Upper lobe of left lung (tissue), 6 donors: ENCODE measurements around the gene AKIP1. TPM values are rescaled to one million over a fixed set of nuclear protein-coding genes. Genes with fewer than 3 reads are reported as not detected.

Experiments
- ATAC-seq, 2 donors: fragments of 200-7000 bp; cut with Tn5 transposase; one replicate each; pipeline ENCODE4 v1.9.1; 2022; ENCODE audit warnings: mild to moderate bottlenecking in 2 of 2, moderate library complexity in 2 of 2; ENCODE audit not compliant: low FRiP score in 2 of 2
- DNase-seq, 2 donors: peaks; one replicate each; pipeline ENCODE4 v3.0.0-alpha.2; 2019 to 2020
- H3K27ac ChIP-seq, 4 donors: fragments of 200-600 bp; sonication (generic); one replicate each; pipeline ENCODE4 v1.5.1; 2016 to 2019
- H3K27me3 ChIP-seq, 4 donors: fragments of 200-600 bp; sonication (generic); one replicate each; pipeline ENCODE4 v1.5.1; 2017 to 2019
- H3K36me3 ChIP-seq, 4 donors: fragments of 200-600 bp; sonication (generic); one replicate each; pipeline ENCODE4 v1.5.1; 2016 to 2019
- H3K4me1 ChIP-seq, 4 donors: fragments of 200-600 bp; sonication (generic); one replicate each; pipeline ENCODE4 v1.5.1; 2018 to 2019
- H3K4me3 ChIP-seq, 4 donors: fragments of 200-600 bp; sonication (generic); one replicate each; pipeline ENCODE4 v1.5.1; 2017 to 2019; ENCODE audit warnings: mild to moderate bottlenecking in 2 of 4, moderate library complexity in 1 of 4
- H3K9me3 ChIP-seq, 4 donors: fragments of 200-600 bp; sonication (generic); one replicate each; pipeline ENCODE4 v1.5.1; 2018 to 2019
- CTCF ChIP-seq, 6 experiments: fragments of 450-650 bp in 4 of 6; fragments of 200-600 bp in 2 of 6; sonication (generic) in 2 of 6; IDR thresholded peaks; one replicate each; pipeline ENCODE4 v1.5.1; 2016 to 2019; ENCODE audit warnings: antibody characterized with exemption in 6 of 6
- EP300 ChIP-seq, 4 donors: sonication (generic); formaldehyde crosslinking; IDR thresholded peaks; one replicate each; pipeline ENCODE4 v1.5.1; 2017; ENCODE audit warnings: antibody characterized with exemption in 4 of 4, control low read depth in 2 of 4
- POLR2A ChIP-seq, 4 donors: fragments of 450-650 bp; IDR thresholded peaks; one replicate each; pipeline ENCODE4 v1.5.1; 2016 to 2017; ENCODE audit warnings: antibody characterized with exemption in 4 of 4, mild to moderate bottlenecking in 2 of 4
- POLR2AphosphoS5 ChIP-seq, 2 donors: sonication (generic); formaldehyde crosslinking; IDR thresholded peaks; one replicate each; pipeline ENCODE4 v1.5.1; 2017; ENCODE audit warnings: antibody characterized with exemption in 2 of 2
- WGBS, 2 donors: methylation state at CpG; one replicate each; pipeline ENCODE4 v1.1.5; 2017 to 2018; 5-methylcytosine and 5-hydroxymethylcytosine counted together
- total RNA-seq, 6 donors: library from RNA; depleted of rRNA in 4 of 6; stranded (reverse); fragments of >200 nt in 4 of 6; gene quantifications; one replicate each; pipeline versions ENCODE4 v1.1.0 to v1.2.1, GENCODE V29; 2016 to 2021
- donor health status: DM: no; HTN: no; CAD: no; lungs with moderate emphysema.
- donor health status: DM: no; HTN: yes; CAD: no; lungs with severe emphysema.

The AKIP1 gene
- total RNA-seq, 6 donors from 2014 or later: 17.4 to 31.8 (median 23.1) TPM

- WGBS, 2 donors: 87 to 88% methylated on average over 14 of the region's 14 CpGs
- ATAC-seq: no peak
- TF ChIP-seq POLR2AphosphoS5 (IDR thresholded peaks at IDR 0.05) (no peak), CTCF (IDR thresholded peaks at IDR 0.05) (no peak), EP300 (IDR thresholded peaks at IDR 0.05) (no peak), POLR2A (IDR thresholded peaks at IDR 0.05) (no peak)
Measured at GRCh38 chr11:8937659-8938058, 26.7 kb downstream of the AKIP1 start.

GRCh38 chr11:8941341-8942103 lies 30.5 kb downstream of the AKIP1 start:
- WGBS, 2 donors: 63 to 65% methylated on average over 8 of the region's 8 CpGs
- Histone ChIP-seq H3K9me3 (no peaks in the 10 kb centered on the region), H3K36me3 (peaks cover 0 to 3% (median 0%) of the 10 kb centered on the region in 4 donors), H3K27me3 (no peaks in the 10 kb centered on the region), H3K27ac (no peak overlapping the region), H3K4me1 (no peaks in the 10 kb centered on the region), H3K4me3 (no peak overlapping the region)
- DNase-seq (no peak), ATAC-seq (no peak)
- no peak for TF ChIP-seq EP300 (IDR thresholded peaks at IDR 0.05)
- TF ChIP-seq POLR2A (IDR thresholded peaks at IDR 0.05): no peak
- no peak for TF ChIP-seq CTCF (IDR thresholded peaks at IDR 0.05)
- no peak for TF ChIP-seq POLR2AphosphoS5 (IDR thresholded peaks at IDR 0.05)

More at GRCh38 chr11:8937659-8938058, 26.7 kb downstream of the AKIP1 start:
- no peaks in the 10 kb centered on the region for H3K4me1 ChIP-seq
- H3K27me3 ChIP-seq: no peaks in the 10 kb centered on the region
- no peaks in the 10 kb centered on the region for H3K9me3 ChIP-seq
- no peak overlapping the region for H3K27ac ChIP-seq
- H3K36me3 ChIP-seq: no peaks in the 10 kb centered on the region
- no peak overlapping the region for H3K4me3 ChIP-seq
- no peak for DNase-seq

GRCh38 chr11:8942518-8943066 lies 31.6 kb downstream of the AKIP1 start, which contains the start of gene ASCL3:
Gene ASCL3, minus strand, starts transcription at chr11:8943016. Its CDS starts 4,855 bp downstream, at chr11:8938161.
- H3K4me3 ChIP-seq: no peak within 1 kb of the TSS
- no peak for ATAC-seq
- no peaks in the 10 kb centered on the region for H3K9me3 ChIP-seq
- H3K27me3 ChIP-seq: no peaks in the 10 kb centered on the region
- no peak for DNase-seq
- H3K27ac ChIP-seq: no peak within 1 kb of the TSS
- peaks cover 3 to 10% (median 6%) of the 10 kb centered on the region in 4 donors for H3K36me3 ChIP-seq
- 72 to 81% methylated on average over 5 of the region's 5 CpGs for WGBS, 2 donors
- H3K4me1 ChIP-seq: no peaks in the 10 kb centered on the region
- TF ChIP-seq POLR2AphosphoS5 (IDR thresholded peaks at IDR 0.05): no peak
- TF ChIP-seq POLR2A (IDR thresholded peaks at IDR 0.05): no peak
- TF ChIP-seq EP300 (IDR thresholded peaks at IDR 0.05): no peak
- TF ChIP-seq CTCF (IDR thresholded peaks at IDR 0.05): no peak

- Histone ChIP-seq H3K9me3 (no peaks in the 10 kb centered on the region), H3K27me3 (no peaks in the 10 kb centered on the region), H3K27ac (no peak overlapping the region), H3K4me3 (no peak overlapping the region), H3K36me3 (peaks cover 10 to 52% (median 25%) of the 10 kb centered on the region in 4 donors), H3K4me1 (no peaks in the 10 kb centered on the region)
- TF ChIP-seq EP300 (IDR thresholded peaks at IDR 0.05): no peak
- TF ChIP-seq CTCF (IDR thresholded peaks at IDR 0.05): no peak
- no peak for TF ChIP-seq POLR2A (IDR thresholded peaks at IDR 0.05)
- TF ChIP-seq POLR2AphosphoS5 (IDR thresholded peaks at IDR 0.05): no peak
- no peak for ATAC-seq
- no peak for DNase-seq
- WGBS, 2 donors: 74 to 86% methylated on average over 4 of the region's 4 CpGs
Measured at GRCh38 chr11:8947230-8947943, 36.4 kb downstream of the AKIP1 start.
